D341Med (cell line): Measurements from ENCODE around the gene EZR.

ENCODE experiments used
- DNase-seq: peaks from one replicate; pipeline ENCODE4 v3.0.0; 2012; ENCODE audit warnings: low spot score

The EZR gene

DNA sequence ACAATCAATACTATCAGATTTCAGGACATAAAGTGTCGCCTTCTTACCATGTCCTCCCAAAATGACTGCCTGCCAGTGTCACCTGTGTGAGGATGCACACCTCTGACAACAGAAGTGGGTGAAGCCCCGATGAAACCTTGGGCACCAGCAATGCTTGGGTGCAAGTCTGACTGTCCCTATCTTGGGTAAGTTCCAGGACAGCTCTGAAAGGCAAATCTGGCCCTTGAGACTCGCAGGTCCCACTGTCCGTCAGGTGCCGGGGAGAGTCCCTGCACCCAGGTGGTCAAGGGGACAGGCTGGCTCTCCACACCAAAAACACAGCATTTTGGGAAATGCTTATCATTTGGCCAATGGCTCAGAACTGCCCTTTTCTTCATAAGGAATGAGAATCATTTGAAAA lies 43.3 kb downstream of the EZR start:
- DNase-seq = no peak

DNA sequence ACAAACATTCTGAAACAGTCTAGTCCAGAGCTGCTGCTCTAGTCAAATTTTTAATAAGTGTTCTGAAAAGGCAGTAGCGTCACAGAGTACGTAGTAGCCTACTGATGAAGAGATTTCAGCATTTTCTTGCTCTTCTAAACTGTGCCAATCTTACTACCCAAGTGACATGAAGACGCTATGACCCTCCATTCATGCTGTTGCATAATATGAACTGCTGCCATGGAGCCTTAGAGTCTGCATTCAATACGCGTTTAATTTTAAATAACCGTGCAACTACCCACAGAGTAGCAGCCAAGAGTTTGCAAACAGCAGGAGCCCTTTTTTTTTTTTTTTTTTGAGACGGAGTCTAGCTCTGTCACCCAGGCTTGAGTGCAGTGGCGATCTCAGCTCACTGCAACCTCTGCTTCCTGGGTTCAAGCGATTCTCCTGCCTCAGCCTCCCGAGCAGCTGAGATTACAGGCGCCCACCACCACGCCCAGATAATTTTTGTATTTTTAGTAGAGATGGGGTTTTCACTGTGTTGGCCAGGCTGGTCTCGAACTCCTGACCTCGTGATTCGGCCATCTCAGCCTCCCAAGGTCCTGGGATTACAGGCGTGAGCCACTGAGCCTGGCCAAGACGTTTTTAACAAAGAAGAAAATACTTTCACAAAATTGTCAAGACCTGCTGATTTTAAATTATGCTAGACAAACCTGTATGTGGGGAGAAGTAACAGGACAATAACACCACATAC lies 44.3 kb downstream of the EZR start:
- no peak for DNase-seq

DNA sequence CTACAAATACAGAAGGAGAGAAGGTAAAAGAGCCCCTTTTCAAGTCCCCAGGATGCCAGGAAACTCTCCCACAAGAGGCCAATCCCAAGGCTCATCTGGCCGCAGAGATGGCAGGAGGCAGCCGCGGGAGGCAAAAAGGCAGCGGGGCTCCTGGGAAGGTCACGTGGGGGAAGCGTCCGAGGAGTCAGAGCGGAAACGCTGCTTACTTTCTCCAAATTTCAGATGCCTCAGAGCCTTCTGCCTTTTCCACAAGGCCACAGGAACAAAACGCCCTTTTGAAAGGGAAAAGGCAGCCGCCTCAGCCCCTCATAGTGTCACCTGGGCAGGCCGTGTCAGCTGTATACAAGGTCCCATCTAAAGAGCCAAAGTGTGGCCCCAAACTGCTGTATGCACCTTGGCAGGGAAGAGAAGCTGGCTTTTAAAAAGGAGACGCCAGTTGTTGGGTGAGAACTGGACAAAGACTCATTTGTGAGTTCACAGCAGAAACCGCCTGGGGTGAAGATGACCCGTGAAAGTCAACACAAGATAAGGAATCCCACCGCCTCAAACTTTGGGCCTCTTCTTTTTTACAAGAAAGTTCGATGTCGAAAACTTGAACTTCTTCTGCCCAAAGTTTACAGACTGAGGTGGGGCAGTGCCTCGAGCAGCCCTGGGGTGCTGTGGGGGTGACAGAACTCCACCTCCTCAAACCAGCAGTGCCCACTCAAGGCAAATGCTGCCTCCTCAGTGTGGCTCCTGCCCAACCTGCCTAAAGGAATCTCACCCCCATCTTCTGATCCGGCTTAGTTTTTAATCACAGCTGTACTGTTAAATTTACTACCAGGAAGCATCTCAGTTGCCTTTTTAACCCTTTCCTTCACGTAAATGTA lies 45.4 kb downstream of the EZR start:
- DNase-seq = peak; percentile 59

DNA sequence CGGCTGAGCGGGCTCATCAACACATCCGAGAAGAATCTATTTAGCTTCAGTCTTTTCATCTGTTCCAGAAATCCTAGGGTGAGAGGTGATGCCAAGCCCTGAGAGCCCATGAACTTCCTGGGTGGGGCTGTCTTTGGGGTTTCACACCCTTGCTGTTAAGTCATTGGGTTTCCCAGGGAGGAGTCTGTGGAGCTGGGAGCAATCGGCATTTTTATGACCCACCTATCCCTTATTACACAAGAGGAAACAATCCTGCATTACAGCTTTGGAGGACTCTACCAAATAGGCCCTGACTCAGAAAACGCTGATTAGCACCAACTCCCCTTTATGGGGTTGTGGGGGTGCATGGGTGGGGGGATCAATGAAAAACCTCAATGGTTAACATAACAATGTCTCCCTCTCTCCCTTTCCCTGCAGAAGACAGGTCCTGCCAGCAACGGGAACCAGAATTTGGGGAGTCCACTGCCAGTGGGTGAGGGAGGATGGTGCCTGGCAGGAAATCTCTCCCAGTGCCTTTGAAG lies 46.3 kb downstream of the EZR start:
- no peak for DNase-seq

- DNase-seq = no peak
These were observed 47.0 kb downstream of the EZR start for GRCh38 chr6:158772172-158772571.

DNA sequence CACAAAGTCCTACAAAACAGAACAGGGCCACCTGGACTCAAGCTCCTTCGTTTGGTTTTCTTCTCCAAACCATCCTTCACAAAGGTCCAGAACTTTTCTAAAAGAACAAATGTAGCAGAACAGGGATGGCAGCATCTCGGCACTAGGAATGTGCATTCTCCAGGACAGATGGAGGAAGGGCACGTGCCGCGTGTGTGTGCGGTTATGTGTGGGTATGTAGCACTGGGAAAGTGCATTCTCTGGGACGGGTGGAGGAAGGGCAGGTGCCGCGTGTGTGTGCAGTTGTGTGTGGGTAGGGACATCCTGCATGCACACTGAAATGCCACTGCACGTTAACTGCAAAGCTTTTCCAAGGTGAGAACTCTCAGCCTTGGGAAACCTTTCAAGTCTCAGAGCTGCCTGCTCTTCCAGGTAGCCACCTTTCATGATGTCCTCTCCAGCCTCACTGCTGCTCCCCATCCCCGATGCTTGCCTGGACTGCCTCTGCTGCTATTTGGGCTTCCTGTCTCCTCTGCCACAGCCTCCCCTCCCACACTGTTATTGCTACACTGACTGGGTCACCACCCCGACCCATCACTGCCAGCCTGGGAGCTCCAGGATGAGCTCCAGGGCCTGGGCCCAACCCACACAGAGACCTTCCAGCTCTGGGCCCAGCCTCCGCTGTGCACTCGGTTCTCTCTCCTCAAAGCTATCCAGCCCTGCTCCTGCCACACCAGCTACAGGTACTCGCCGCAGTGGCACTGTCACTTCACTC lies 47.6 kb downstream of the EZR start:
- no peak for DNase-seq

DNA sequence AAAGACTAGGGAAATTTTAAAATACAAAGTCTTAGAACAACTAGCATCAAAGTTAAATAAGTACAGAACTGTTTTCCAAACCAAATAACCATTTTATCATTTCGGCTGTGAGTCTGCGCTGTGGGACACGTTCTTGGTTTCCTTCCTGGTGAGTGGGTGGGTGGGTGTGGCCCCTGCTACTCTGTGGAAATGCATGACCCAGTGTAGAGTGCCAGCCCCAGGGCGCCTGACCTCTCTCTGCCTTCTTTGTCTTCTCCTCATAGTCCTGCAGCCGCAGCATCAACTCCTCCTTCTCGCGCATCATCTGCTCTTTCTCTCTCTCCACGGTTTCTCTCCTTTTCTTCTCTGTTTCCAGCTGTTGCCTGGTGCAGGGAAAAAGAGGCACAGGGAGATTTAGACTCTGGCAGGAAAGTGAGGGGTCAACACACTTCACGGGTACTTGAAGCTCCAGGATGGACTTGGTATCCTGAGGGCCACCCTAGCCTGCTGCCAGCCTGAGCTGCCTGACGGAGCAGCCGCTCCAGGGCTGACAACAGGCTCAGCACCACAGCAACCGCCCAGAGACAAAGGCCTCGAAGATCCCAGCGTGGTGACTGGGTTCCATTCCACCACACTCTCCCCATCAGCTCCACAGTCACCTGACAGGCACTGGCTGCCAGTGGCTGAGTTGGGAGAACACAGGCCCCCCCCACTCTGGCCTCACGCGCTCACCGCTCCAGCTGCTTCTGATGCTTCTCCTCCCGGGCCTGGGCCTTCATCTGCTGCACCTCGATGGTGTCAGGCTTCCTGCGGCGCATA lies 48.4 kb downstream of the EZR start:
- no peak for DNase-seq

GRCh38 chr6:158769771-158770432 lies 49.3 kb downstream of the EZR start:
- DNase-seq = no peak

DNA sequence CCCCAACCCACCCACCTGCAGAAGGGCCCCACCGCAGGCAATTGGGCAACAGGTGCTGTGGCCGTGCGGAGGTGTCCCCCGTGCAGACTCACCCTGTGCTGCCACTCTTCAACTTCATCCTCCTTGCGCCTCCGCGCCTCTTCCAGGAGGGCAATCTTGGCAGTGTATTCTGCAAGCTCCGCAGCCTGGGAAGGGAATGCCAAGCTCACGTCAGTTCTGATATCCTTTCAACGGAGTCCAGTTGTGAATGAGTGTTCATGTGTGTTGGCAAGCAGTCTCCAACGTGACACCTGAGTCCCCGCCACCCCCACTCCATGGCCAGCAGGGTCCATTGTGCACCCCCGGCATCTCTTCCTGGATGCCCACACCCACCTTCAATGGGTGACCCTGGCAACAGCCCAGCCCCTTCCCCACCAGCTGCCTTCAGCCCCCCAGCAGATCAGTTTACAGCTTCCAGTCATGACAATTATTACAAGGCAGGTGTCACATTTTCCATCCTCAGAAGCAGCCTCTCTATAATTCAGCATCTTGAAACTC lies 49.9 kb downstream of the EZR start:
- DNase-seq = no peak

DNA sequence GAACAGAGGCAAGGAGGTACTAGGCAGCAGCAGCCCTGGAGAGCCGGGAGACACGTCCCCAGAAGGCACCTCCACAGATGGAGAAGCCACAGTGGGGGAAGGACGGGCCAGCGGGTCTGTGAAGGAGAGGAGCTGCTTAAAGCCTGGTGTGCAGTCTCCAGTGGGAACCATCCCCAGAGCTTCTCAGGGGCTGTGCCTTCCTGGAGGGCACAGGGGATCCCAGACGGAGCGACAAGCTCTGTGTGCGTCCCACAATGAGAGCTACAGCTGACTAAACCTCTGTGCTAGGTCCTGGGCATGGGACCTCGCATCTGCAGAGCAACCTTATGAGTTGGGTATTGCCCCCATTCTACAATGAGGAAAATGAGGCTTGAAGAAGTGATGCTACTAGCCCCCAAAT lies 50.7 kb downstream of the EZR start:
- no peak for DNase-seq

DNA sequence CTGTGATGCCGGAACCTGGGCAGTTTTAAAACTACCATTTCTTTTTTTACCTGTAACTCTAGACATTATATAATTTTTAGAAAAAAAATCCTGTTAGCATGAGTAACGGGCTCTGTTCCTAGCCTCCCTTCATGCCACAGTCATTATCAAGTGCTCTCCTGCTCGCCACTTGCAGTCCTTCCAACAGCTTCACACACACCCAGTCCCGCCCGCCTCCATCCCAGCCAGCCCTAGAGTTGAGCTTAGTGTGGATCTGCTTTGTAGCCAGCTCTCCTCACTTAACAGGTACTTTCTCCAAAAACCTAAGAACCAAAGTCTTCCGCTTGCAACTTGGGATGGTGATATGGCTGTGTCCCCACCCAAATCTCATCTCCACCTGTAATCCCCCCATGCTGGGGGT lies 51.5 kb downstream of the EZR start:
- no peak for DNase-seq

GRCh38 chr6:158766621-158767455 lies 52.3 kb downstream of the EZR start:
- DNase-seq = no peak

DNA sequence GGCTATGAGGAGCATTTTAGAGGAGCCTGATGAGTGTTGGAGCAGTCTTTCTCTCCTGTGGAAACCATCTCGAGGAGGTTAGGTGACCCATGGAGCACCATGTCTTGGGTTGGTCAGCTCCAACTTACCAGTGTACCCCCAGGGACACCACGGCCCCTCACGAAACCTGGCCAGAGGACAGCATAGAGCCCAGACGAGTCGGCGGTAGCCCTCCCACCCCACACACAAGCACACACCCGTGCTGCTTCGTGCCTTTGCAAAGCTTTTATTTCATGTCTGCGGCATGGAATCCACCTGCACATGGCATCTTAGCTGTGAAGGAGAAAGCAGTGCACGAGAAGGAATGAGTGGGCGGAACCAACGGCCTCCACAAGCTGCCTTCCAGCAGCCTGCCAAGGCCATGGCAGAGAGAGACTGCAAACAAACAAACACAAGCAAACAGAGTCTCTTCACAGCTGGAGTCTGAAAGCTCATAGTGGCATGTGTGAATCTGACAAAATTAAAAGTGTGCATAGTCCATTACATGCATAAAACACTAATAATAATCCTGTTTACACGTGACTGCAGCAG lies 53.6 kb downstream of the EZR start:
- no peak for DNase-seq

DNA sequence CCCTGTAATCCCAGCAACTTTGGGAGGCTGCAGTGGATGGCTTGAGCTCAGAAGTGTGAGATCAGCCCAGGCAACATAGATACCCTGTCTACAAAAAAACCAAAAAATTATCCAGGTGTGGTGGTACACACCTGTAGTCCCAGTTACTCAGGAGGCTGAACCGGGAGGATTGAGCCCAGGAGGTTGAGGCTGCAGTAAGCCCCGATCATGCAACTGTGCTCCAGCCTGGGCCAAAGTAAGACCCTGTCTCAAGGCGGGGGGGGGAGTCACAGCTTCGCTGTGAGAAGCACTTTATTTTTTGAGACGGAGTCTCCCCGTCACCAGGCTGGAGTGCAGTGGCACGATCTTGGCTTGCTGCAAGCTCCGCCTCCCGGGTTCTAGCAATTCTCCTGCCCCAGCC lies 54.2 kb downstream of the EZR start:
- no peak for DNase-seq

DNA sequence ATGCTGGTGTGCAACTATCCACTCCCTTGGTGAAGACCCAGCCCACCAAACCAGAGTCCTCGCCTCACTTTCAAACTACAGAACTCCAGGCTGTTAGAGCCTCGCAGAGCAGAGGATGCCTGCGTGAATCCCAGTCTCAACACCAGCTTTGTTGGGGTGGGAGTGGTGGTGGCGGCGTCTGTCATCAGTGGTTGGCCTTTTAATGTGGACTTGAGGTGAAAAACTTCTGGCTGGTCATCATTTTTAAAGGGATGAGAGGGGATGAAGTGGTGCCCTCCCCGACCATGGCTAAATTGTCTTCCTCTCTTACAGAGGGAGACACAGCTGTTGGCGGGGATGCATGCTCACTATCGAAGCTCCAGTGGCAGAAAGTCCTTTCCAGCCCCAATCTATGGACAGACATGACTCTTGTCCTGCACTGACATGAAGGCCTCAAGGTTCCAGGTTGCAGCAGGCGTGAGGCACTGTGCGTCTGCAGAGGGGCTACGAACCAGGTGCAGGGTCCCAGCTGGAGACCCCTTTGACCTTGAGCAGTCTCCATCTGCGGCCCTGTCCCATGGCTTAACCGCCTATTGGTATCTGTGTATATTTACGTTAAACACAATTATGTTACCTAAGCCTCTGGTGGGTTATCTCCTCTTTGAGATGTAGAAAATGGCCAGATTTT lies 54.9 kb downstream of the EZR start:
- no peak for DNase-seq

DNA sequence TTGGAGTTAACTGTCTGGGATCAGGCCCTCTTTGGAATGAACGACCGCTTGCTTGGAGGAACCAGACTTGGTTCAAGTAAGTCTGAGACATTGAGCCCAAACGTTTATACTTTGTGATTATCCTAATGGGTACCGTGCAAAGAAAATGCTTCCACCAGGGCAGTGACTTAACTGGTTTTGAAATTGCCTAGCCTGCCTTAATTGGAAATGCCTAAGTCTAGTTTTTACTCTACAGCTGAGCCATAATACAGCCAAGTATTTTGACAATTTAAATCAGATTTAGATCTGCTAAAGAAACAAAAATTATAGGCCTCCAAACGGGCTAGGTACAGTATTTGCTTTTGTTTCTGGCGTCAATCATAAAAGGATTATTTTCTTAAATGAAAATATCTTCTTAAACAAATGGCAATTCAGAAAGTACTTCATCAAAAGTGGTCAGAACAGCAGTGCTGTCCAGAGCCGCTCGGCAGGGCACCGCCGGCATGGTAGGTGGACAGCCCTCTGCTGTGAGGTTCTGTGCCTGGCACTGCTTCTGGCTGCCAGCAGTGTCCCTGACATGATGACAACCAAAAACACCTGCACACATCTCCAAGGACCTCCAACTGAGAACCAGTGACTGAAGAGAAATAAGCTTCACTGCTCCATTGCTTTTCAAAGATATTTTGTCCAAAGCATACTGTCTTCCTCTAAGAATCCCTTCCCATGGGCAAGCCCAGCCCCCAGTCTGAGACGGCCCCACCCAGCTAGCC lies 55.6 kb downstream of the EZR start:
- no peak for DNase-seq

GRCh38 chr6:158762787-158763433 lies 56.3 kb downstream of the EZR start:
- no peak for DNase-seq

DNA sequence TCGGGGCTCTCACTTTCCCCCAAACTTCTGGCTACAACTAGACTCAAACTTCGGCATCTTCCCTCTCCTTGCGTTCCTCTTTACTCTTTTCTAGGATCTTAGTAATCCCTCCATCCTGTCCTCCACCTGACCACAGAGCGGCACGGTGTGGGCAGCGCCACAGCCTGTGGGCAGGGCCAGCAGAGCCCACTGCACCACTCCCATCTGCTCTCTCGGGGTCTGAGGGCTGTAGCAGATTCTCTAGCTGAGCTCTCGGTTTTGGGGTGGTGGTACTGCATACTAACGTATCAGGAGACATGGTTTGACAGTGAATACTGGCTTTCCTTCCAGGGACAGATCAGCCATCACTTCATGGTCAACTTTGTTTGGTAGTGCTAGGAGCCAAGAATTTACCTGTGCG lies 57.4 kb downstream of the EZR start:
- DNase-seq = no peak
